HEK293T (cell line): ENCODE data around the gene SELENOH.

ENCODE experiments used
- ARNT ChIP-seq: fragments of 450-650 bp; IDR thresholded peaks from 2 replicates; pipeline ENCODE4 v1.6.1; 2017; ENCODE audit warnings: mild to moderate bottlenecking
- ELF4 ChIP-seq: fragments of 450-650 bp; IDR thresholded peaks from 2 replicates; pipeline ENCODE4 v1.6.1; 2017; ENCODE audit warnings: antibody characterized with exemption
- HDGF ChIP-seq: fragments of 450-650 bp; IDR thresholded peaks from 2 replicates; pipeline ENCODE4 v1.6.1; 2017; ENCODE audit warnings: antibody characterized with exemption, borderline replicate concordance
- L3MBTL2 ChIP-seq: fragments of 450-650 bp; conservative IDR thresholded peaks from 2 replicates; pipeline ENCODE4 v1.6.1; 2016; ENCODE audit warnings: mild to moderate bottlenecking
- LEF1 ChIP-seq: fragments of 450-650 bp; IDR thresholded peaks from 2 replicates; pipeline ENCODE4 v1.6.1; 2017; ENCODE audit warnings: mild to moderate bottlenecking, borderline replicate concordance
- SP1 ChIP-seq: fragments of 450-650 bp; IDR thresholded peaks from 2 replicates; pipeline ENCODE4 v1.6.1; 2017
- TARDBP ChIP-seq: fragments of 450-650 bp; IDR thresholded peaks from 2 replicates; pipeline ENCODE4 v1.6.1; 2016

GRCh38 chr11:57764566-57764965, 23.3 kb downstream of the SELENOH start:
- no peak for TF ChIP-seq L3MBTL2
- no peak for TF ChIP-seq TARDBP
- TF ChIP-seq ARNT: no peak
- no peak for TF ChIP-seq ELF4
- TF ChIP-seq HDGF: no peak
- no peak for TF ChIP-seq SP1
- no peak for TF ChIP-seq LEF1
